ENCODE measurements around the gene ABCB4.

ABCB4 gene

DNA sequence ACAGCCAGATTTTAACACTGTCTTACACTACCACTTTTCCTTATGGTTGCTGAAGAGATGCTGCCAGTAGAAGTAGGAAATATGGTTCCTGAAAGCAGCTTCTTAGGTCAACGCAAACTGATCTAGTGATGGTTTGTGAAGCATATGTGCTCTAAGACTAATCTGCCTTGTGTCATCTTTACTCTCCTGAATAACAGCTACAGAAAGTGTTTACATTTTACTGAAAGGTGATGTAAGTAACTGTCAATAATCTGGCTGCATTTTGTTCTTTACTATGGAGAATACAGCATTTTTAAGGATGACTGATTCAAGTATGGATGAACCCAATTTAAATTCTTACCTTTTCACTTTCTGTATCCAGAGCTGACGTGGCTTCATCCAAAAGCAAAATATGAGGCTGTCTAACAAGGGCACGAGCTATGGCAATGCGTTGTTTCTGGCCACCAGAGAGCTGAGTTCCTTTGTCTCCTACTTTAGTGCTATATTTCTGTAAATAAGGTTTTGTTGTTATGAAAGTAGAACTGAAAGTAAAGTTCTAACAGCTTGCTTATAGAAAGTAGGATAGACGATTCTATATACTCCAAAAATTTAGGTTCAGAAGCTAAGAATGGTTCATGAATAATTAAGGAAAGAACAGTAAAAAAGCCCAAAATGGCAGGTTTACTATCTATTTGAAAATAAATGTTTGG lies 30.2 kb upstream of the ABCB4 start:
- Histone ChIP-seq H3K4me1 (ENCODE audit: control insufficient read depth, insufficient read depth, low read length) (no peaks in the 10 kb centered on the region), H3K36me3 (ENCODE audit: insufficient read depth, low read length) (no peaks in the 10 kb centered on the region), H3K9ac (ENCODE audit: low read depth, low read length) (no peak overlapping the region), H3K4me3 (ENCODE audit: low read length) (no peak overlapping the region), H3K4me2 (ENCODE audit: low read length) (no peak overlapping the region), H3K9me3 (replicated peaks; ENCODE audit: low read length) (no peaks in the 10 kb centered on the region), H3K27me3 (ENCODE audit: control insufficient read depth, insufficient read depth, low read length) (no peaks in the 10 kb centered on the region)

DNA sequence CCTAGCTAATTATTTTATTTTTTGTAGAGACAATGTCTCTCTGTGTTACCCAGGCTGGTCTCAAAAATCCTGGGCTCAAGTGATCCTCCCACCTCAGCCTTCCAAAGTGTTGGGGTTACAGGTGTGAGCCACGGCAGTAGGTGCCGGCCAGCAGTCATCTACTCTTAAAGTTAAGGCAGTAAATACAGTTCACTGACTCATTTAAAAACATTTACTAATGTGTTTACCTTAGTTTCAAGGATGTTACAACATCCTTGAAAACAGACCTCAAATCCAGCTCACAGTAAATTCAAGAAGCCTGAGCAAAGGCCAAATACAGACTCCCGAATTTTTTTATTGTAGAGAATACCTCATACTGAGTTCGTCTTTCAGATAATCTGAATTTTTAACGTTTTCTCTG lies 29.6 kb upstream of the ABCB4 start:
- no peaks in the 10 kb centered on the region for H3K36me3 ChIP-seq (ENCODE audit: insufficient read depth, low read length)
- no peak overlapping the region for H3K9ac ChIP-seq (ENCODE audit: low read depth, low read length)
- H3K4me3 ChIP-seq (ENCODE audit: low read length), result no peak overlapping the region
- no peaks in the 10 kb centered on the region for H3K4me1 ChIP-seq (ENCODE audit: control insufficient read depth, insufficient read depth, low read length)
- no peaks in the 10 kb centered on the region for H3K9me3 ChIP-seq (replicated peaks; ENCODE audit: low read length)
- no peak overlapping the region for H3K4me2 ChIP-seq (ENCODE audit: low read length)
- no peaks in the 10 kb centered on the region for H3K27me3 ChIP-seq (ENCODE audit: control insufficient read depth, insufficient read depth, low read length)

DNA sequence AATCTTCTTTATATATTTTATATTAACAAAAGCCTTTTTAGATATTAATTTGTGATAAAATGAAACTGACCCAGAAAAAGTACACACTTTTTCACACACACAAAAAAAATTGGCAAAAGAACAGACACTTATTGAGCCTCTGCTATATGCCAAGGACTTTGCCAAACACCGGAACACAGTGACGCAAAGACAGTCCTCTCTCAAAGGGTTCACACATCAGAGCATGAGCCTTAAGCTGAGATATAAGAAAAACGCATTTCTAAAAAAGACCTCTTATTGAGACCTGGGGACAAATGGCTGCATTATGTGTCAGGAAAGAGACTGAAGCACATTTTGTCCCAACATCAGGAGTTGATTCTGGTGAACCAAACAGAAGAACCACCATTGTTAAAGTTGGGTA lies 24.0 kb upstream of the ABCB4 start:
- Histone ChIP-seq H3K9ac (ENCODE audit: low read depth, low read length) (no peak overlapping the region), H3K9me3 (replicated peaks; ENCODE audit: low read length) (no peaks in the 10 kb centered on the region), H3K27me3 (ENCODE audit: control insufficient read depth, insufficient read depth, low read length) (no peaks in the 10 kb centered on the region), H3K4me3 (ENCODE audit: low read length) (no peak overlapping the region), H3K4me1 (ENCODE audit: control insufficient read depth, insufficient read depth, low read length) (no peaks in the 10 kb centered on the region), H3K36me3 (ENCODE audit: insufficient read depth, low read length) (no peaks in the 10 kb centered on the region), H3K4me2 (ENCODE audit: low read length) (no peak overlapping the region)

DNA sequence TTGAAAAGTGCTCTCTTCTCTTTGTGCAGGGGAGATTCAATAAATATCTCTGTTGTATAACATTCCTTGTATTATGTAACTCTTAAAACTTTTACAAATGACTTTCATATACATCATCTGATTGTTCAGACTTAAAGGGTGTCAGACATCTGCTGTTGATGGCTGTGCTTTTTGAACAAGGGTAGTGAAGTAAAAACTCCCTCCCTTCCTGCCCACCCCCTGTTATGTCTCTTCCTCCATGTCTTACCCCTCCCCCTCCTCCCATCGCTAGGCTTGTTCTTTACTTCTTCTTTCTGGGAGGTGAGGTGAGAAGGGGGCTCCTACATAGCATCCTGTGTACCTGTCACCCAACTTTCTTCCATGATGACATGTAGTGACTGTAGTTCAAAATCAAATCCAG lies 23.4 kb upstream of the ABCB4 start:
- Histone ChIP-seq H3K4me3 (ENCODE audit: low read length) (no peak overlapping the region), H3K9ac (ENCODE audit: low read depth, low read length) (no peak overlapping the region), H3K4me1 (ENCODE audit: control insufficient read depth, insufficient read depth, low read length) (no peaks in the 10 kb centered on the region), H3K36me3 (ENCODE audit: insufficient read depth, low read length) (no peaks in the 10 kb centered on the region), H3K27me3 (ENCODE audit: control insufficient read depth, insufficient read depth, low read length) (no peaks in the 10 kb centered on the region), H3K4me2 (ENCODE audit: low read length) (no peak overlapping the region), H3K9me3 (replicated peaks; ENCODE audit: low read length) (no peaks in the 10 kb centered on the region)

DNA sequence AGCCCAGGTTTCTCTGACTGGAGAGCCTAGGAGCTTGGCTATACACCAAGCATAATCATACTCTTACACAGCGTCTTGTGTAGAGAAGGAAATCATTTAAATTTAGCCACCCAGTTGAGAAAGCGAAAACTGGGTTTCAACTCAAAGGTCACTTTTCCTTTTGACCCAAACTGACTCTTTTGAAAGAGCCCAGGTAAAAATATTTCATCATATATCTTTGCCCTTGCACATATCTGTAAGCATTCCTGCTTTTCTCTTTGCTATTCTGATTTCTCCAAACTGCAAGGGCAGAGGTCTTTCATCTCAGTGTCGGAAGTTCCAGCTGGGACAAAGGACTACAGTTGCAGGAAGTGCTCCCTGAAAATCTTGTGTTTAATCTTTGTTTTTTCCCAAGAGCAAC lies 22.0 kb upstream of the ABCB4 start:
- no peak overlapping the region for H3K4me2 ChIP-seq (ENCODE audit: low read length)
- no peaks in the 10 kb centered on the region for H3K36me3 ChIP-seq (ENCODE audit: insufficient read depth, low read length)
- H3K9me3 ChIP-seq (replicated peaks; ENCODE audit: low read length), result no peaks in the 10 kb centered on the region
- H3K9ac ChIP-seq (ENCODE audit: low read depth, low read length), result no peak overlapping the region
- H3K4me1 ChIP-seq (ENCODE audit: control insufficient read depth, insufficient read depth, low read length), result no peaks in the 10 kb centered on the region
- no peaks in the 10 kb centered on the region for H3K27me3 ChIP-seq (ENCODE audit: control insufficient read depth, insufficient read depth, low read length)
- H3K4me3 ChIP-seq (ENCODE audit: low read length), result no peak overlapping the region

DNA sequence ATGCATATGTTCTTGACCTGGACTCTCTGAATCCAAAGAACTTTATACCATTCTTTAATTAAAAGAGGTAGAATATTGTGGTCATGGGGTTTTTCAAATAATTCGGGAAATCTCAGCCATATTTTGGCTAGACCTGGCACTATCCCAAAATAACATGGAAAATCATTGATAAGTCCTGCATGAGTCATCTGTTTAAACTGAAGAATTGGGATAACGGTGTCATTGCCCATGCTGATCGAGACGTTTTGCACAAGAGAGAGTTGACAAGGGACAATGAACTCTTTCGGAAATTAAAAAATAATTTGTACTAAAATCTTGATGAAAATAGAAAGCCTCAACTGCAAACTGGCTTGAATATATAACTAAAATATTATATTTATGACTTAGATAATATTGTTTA lies 19.9 kb upstream of the ABCB4 start:
- Histone ChIP-seq H3K36me3 (ENCODE audit: insufficient read depth, low read length) (no peaks in the 10 kb centered on the region), H3K27me3 (ENCODE audit: control insufficient read depth, insufficient read depth, low read length) (no peaks in the 10 kb centered on the region)

DNA sequence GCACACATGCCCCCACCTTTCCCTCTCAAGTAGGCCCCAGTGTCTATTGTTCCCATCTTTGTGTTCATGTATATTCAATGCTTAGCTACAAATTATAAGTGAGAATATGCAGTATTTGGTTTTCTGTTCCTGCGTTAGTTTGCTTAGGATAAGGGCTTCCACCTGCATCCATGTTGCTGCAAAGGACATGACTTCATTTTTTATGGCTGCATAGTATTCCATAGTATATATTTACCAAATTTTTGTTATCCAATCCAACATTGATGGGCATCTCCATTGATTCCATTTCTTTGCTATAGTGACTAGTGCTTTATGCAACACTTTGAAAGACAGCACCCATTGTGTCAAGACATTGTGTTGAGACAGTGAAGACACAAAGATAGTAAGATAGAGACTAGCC lies 19.0 kb upstream of the ABCB4 start:
- no peaks in the 10 kb centered on the region for H3K27me3 ChIP-seq (ENCODE audit: control insufficient read depth, insufficient read depth, low read length)

More for the DNA sequence above, 19.9 kb upstream of the ABCB4 start:
- Histone ChIP-seq H3K4me2 (ENCODE audit: low read length) (no peak overlapping the region), H3K9ac (ENCODE audit: low read depth, low read length) (no peak overlapping the region), H3K9me3 (replicated peaks; ENCODE audit: low read length) (no peaks in the 10 kb centered on the region), H3K4me1 (ENCODE audit: control insufficient read depth, insufficient read depth, low read length) (no peaks in the 10 kb centered on the region), H3K4me3 (ENCODE audit: low read length) (no peak overlapping the region)

DNA sequence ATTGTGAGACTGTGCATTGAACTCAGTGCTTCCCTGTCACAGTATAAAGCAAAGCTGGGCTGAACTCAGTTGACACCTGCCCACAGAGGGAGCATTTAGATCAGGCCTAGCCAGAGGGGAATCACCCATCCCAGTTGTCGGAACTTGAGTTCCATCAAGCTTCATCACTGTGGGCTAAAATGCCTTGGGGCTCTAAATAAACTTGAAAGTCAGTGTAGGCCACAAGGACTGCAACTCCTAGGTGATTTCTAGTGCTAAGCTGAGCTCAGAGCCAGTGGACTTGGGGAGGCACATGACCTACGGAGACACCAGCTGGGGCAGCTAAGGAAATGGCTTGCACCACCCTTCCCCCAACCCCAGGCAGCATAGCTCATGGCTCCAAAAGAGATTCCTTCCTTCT lies 7.7 kb upstream of the ABCB4 start:
- Histone ChIP-seq H3K4me3 (ENCODE audit: low read length) (no peak overlapping the region), H3K9ac (ENCODE audit: low read depth, low read length) (no peak overlapping the region), H3K4me1 (ENCODE audit: control insufficient read depth, insufficient read depth, low read length) (no peaks in the 10 kb centered on the region), H3K4me2 (ENCODE audit: low read length) (no peak overlapping the region), H3K36me3 (ENCODE audit: insufficient read depth, low read length) (no peaks in the 10 kb centered on the region), H3K27me3 (ENCODE audit: control insufficient read depth, insufficient read depth, low read length) (no peaks in the 10 kb centered on the region), H3K9me3 (replicated peaks; ENCODE audit: low read length) (no peaks in the 10 kb centered on the region)

More for the DNA sequence above, 19.0 kb upstream of the ABCB4 start:
- Histone ChIP-seq H3K4me2 (ENCODE audit: low read length) (no peak overlapping the region), H3K9me3 (replicated peaks; ENCODE audit: low read length) (no peaks in the 10 kb centered on the region), H3K9ac (ENCODE audit: low read depth, low read length) (no peak overlapping the region), H3K4me3 (ENCODE audit: low read length) (no peak overlapping the region), H3K4me1 (ENCODE audit: control insufficient read depth, insufficient read depth, low read length) (no peaks in the 10 kb centered on the region), H3K36me3 (ENCODE audit: insufficient read depth, low read length) (no peaks in the 10 kb centered on the region)

DNA sequence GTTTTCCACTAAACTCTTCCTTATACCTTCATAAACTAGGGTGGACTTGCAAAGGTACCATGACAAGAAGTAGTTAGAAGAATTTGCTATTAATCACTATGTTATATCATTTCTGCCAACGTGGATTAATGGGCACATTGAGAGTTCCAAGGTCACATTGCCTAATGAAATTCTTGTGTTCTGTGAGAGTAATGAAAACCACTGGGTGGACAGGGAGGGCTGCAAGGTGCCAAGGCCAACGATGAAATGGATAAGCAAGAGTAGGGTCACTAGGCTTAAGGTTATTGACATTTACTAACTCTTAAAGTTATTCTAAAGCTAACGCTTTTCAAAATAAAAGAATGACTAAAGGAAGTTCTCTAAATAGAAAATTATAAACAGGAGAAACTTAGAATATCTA lies 6.6 kb upstream of the ABCB4 start:
- no peaks in the 10 kb centered on the region for H3K9me3 ChIP-seq (replicated peaks; ENCODE audit: low read length)
- H3K4me2 ChIP-seq (ENCODE audit: low read length), result no peak overlapping the region
- H3K36me3 ChIP-seq (ENCODE audit: insufficient read depth, low read length), result no peaks in the 10 kb centered on the region
- H3K4me1 ChIP-seq (ENCODE audit: control insufficient read depth, insufficient read depth, low read length), result no peaks in the 10 kb centered on the region
- H3K4me3 ChIP-seq (ENCODE audit: low read length), result no peak overlapping the region
- no peak overlapping the region for H3K9ac ChIP-seq (ENCODE audit: low read depth, low read length)
- no peaks in the 10 kb centered on the region for H3K27me3 ChIP-seq (ENCODE audit: control insufficient read depth, insufficient read depth, low read length)

DNA sequence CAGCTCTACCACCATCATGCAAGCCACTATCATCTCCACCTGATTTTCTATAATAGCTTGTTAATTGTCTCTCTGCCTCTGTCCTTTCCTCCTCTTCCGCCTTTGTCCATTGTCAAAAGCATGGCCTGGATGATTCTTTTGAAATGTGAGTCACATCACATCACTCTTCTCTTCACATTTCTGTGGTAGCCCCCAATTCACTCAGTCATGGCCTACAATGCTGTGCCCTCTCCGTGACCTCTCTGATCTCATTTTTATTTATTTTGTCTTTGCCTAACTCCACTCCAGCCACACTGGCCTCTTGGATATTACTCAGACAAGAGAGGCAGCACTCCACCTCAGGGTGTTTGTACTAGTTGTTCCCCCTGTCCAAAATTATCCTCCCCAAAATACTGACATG lies 4.9 kb upstream of the ABCB4 start:
- Histone ChIP-seq H3K27me3 (ENCODE audit: control insufficient read depth, insufficient read depth, low read length) (peaks cover 13% of the 10 kb centered on the region), H3K4me1 (ENCODE audit: control insufficient read depth, insufficient read depth, low read length) (peaks cover under 1% of the 10 kb centered on the region), H3K9me3 (replicated peaks; ENCODE audit: low read length) (no peaks in the 10 kb centered on the region), H3K36me3 (ENCODE audit: insufficient read depth, low read length) (no peaks in the 10 kb centered on the region), H3K9ac (ENCODE audit: low read depth, low read length) (no peak overlapping the region), H3K4me2 (ENCODE audit: low read length) (no peak overlapping the region), H3K4me3 (ENCODE audit: low read length) (no peak overlapping the region)

DNA sequence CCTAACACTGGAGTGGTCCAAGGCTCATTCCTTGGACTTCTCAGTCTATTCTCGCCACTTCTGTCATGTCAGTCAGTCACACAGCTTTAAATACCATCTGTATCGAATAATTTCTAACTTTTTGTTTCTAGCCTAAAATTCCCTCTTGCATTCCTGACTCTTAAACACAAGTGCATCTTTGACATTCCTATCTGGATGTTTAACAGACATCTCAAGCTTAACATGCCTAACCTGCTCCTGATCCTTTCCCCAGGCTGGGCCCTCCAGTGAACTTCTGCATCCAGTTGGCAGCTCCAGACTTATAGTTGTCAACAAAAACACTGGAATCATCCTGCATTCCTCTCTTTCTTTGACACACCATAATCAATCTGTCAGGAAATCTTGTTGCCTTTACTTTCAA lies 4.5 kb upstream of the ABCB4 start:
- H3K9me3 ChIP-seq (replicated peaks; ENCODE audit: low read length), result no peaks in the 10 kb centered on the region
- peaks cover 5% of the 10 kb centered on the region for H3K4me1 ChIP-seq (ENCODE audit: control insufficient read depth, insufficient read depth, low read length)
- no peak overlapping the region for H3K4me3 ChIP-seq (ENCODE audit: low read length)
- H3K36me3 ChIP-seq (ENCODE audit: insufficient read depth, low read length), result no peaks in the 10 kb centered on the region
- no peak overlapping the region for H3K9ac ChIP-seq (ENCODE audit: low read depth, low read length)
- peaks cover 17% of the 10 kb centered on the region for H3K27me3 ChIP-seq (ENCODE audit: control insufficient read depth, insufficient read depth, low read length)
- no peak overlapping the region for H3K4me2 ChIP-seq (ENCODE audit: low read length)

DNA sequence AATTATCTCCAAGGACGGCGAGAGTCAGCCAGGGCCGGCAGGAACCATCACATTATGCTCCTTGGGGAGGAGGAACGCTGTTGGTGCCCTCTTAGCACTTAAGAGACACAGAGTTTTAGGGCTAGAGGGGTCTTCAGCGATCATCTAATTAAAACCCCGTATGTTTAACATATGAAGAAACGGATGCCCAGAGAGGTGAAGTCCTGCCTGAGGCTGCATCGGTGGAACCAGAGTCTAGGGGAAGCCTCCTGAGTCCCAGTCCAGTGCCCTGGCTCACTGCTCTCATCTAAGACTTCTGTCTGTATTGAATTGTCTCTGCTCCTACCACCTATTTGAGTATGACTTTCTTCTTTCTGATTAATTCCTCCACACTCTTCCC lies 688 bp upstream of the ABCB4 start:
- Histone ChIP-seq H3K4me3 (ENCODE audit: low read length) (peak overlapping the region; percentile 62), H3K4me1 (ENCODE audit: control insufficient read depth, insufficient read depth, low read length) (peaks cover 6% of the 10 kb centered on the region), H3K36me3 (ENCODE audit: insufficient read depth, low read length) (no peaks in the 10 kb centered on the region), H3K4me2 (ENCODE audit: low read length) (peak overlapping the region; percentile 77), H3K27me3 (ENCODE audit: control insufficient read depth, insufficient read depth, low read length) (peaks cover 38% of the 10 kb centered on the region), H3K9ac (ENCODE audit: low read depth, low read length) (no peak overlapping the region), H3K9me3 (replicated peaks; ENCODE audit: low read length) (no peaks in the 10 kb centered on the region)

Data from skeletal muscle satellite cell (primary cell).